MM.1S (cell line): ENCODE results near the gene DTHD1.

Experiments
- CTCF ChIP-seq: fragments of 300-600 bp; sonication (generic); IDR thresholded peaks from 2 replicates; pipeline ENCODE4 v1.5.1; 2016; ENCODE audit warnings: antibody characterized with exemption, low read length, mixed read lengths
- EZH2 ChIP-seq: fragments of 300-600 bp; sonication (generic); optimal IDR thresholded peaks from 2 replicates; pipeline ENCODE3; 2017; ENCODE audit warnings: low read depth, mild to moderate bottlenecking, antibody characterized with exemption, low read length, mixed read lengths

DNA sequence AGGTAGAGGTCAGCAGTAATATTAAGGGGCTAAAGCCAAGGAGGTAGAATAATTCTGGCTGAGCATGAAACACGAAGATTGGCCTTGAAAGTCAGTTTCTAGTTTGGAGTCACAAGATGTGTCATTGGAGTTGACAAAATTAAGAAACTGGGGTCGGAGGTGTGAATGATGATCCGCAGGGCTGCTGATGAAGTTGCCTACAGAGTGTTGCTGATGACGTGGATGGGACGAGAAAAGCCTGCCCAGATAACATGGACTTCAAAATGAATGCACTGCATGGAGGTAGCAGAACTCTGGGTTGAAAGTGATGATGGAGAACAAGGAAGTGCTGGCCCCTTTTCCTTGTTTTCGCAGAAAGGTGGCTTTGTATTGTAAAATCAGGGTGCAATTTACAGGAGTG lies 60.5 kb downstream of the DTHD1 start:
- TF ChIP-seq CTCF (no peak), EZH2 (no peak)
